DND-41 (cell line): Measurements from ENCODE around the gene NCOA5.

Experiments used
- ATAC-seq: fragments of 200-7000 bp; cut with Tn5 transposase; 3 replicates; pipeline ENCODE4 v1.9.1; 2021; ENCODE audit warnings: low read depth; ENCODE audit not compliant: insufficient read depth
- DNase-seq: peaks from one replicate; pipeline ENCODE4 v3.0.0-alpha.2; 2020
- H2AFZ ChIP-seq: 2 replicates; pipeline ENCODE4 v1.6.0; 2012; ENCODE audit warnings: low read depth, low read length
- H3K27ac ChIP-seq: 2 replicates; pipeline ENCODE4 v1.5.1; 2012; ENCODE audit warnings: low read length, inconsistent platforms
- H3K27me3 ChIP-seq: fragments of 200-600 bp; sonication (generic); 2 replicates; pipeline ENCODE4 v1.6.0; 2012; ENCODE audit warnings: low read length, mild to moderate bottlenecking, inconsistent platforms; ENCODE audit not compliant: insufficient read depth, poor library complexity
- H3K36me3 ChIP-seq: 2 replicates; pipeline ENCODE4 v1.5.1; 2012; ENCODE audit warnings: low read length, inconsistent platforms; ENCODE audit not compliant: insufficient read depth
- H3K4me1 ChIP-seq: 2 replicates; pipeline ENCODE4 v1.5.1; 2012; ENCODE audit warnings: mild to moderate bottlenecking, low read length; ENCODE audit not compliant: insufficient read depth
- H3K4me2 ChIP-seq: 2 replicates; pipeline ENCODE4 v1.6.0; 2012; ENCODE audit warnings: mild to moderate bottlenecking, moderate library complexity, low read length, inconsistent platforms; ENCODE audit not compliant: insufficient read depth
- H3K4me3 ChIP-seq, 2 experiments: fragments of 200-600 bp in 1 of 2; shearing (Covaris generic) in 1 of 2; 2 replicates each; pipeline ENCODE4 v1.5.1; 2012 to 2016; ENCODE audit warnings: inconsistent platforms in 2 of 2, low read length in 2 of 2, mild to moderate bottlenecking in 2 of 2, low read depth in 1 of 2, moderate library complexity in 1 of 2
- H3K79me2 ChIP-seq: 2 replicates; pipeline ENCODE4 v1.6.0; 2012; ENCODE audit warnings: low read length, inconsistent platforms; ENCODE audit not compliant: insufficient read depth
- H3K9ac ChIP-seq: 2 replicates; pipeline ENCODE4 v1.6.0; 2012; ENCODE audit warnings: low read depth, mild to moderate bottlenecking, inconsistent platforms, low read length, moderate library complexity
- H3K9me3 ChIP-seq: 2 replicates; pipeline ENCODE4 v1.5.1; 2012; ENCODE audit warnings: low read length, moderate library complexity, mild to moderate bottlenecking, inconsistent platforms; ENCODE audit not compliant: insufficient read depth, severe bottlenecking
- H4K20me1 ChIP-seq: 2 replicates; pipeline ENCODE4 v1.6.0; 2012; ENCODE audit warnings: low read length; ENCODE audit not compliant: insufficient read depth
- EZH2 ChIP-seq: IDR thresholded peaks from 3 replicates; pipeline ENCODE4 v1.6.1; 2012; ENCODE audit warnings: borderline replicate concordance, low read depth, mild to moderate bottlenecking, moderate library complexity, low read length, inconsistent platforms; ENCODE audit not compliant: severe bottlenecking
- TF ChIP-seq, protein P1 (sequence below): IDR thresholded peaks from 2 replicates; pipeline ENCODE4 v1.5.1; 2012; ENCODE audit warnings: borderline replicate concordance, low read length, moderate library complexity, mild to moderate bottlenecking; ENCODE audit not compliant: poor library complexity, severe bottlenecking; ENCODE audit errors: extremely low read depth

The NCOA5 gene

DNA sequence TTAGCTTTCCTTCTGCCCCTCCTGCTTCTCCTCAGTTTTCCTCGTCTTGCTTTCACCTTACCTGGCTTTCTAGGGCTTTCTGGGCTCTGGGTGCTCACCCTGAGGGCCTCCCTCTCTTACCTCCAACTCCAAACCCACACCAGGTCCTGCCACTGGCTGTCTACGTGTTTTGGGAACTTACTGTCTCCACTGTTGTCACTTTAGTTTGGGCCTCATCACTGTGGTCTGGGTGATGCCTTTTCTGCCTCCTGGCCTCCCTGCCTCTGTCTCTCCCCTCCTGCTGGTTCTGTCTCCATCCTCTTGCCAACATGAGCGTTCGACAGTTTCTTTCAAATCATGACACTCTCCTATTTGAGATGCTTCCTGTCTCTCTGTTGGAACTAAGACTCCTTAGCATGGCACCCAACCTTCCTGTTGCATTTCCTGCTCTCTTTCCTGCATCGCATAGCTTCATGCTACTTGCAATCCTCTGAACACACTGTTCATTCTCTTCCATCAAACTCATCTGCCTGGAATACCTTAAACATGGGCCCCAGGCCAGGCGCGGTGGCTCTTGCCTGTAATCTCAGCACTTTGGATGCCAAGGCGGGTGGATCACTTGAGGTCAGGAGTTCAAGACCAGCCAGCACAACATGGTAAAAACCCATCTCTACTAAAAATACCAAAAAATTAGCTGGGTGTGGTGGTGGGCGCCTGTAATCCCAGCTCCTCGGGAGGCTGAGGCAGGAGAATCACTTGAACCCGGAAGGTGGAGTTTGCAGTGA lies 33.9 kb upstream of the NCOA5 start:
- Histone ChIP-seq H2AFZ (no peak overlapping the region), H3K4me2 (no peak overlapping the region), H3K36me3 (no peaks in the 10 kb centered on the region), H3K4me3 (no peak overlapping the region), H3K4me1 (no peaks in the 10 kb centered on the region), H3K79me2 (no peaks in the 10 kb centered on the region), H3K9me3 (no peaks in the 10 kb centered on the region), H4K20me1 (peaks cover under 1% of the 10 kb centered on the region; the same call in 1 of the 2 replicates), H3K27ac (no peak overlapping the region), H3K27me3 (peaks cover 6% of the 10 kb centered on the region), H3K9ac (no peak overlapping the region)
- no peak for ATAC-seq
- TF ChIP-seq, protein P1, sequence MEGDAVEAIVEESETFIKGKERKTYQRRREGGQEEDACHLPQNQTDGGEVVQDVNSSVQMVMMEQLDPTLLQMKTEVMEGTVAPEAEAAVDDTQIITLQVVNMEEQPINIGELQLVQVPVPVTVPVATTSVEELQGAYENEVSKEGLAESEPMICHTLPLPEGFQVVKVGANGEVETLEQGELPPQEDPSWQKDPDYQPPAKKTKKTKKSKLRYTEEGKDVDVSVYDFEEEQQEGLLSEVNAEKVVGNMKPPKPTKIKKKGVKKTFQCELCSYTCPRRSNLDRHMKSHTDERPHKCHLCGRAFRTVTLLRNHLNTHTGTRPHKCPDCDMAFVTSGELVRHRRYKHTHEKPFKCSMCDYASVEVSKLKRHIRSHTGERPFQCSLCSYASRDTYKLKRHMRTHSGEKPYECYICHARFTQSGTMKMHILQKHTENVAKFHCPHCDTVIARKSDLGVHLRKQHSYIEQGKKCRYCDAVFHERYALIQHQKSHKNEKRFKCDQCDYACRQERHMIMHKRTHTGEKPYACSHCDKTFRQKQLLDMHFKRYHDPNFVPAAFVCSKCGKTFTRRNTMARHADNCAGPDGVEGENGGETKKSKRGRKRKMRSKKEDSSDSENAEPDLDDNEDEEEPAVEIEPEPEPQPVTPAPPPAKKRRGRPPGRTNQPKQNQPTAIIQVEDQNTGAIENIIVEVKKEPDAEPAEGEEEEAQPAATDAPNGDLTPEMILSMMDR = no peak
- no peak for TF ChIP-seq EZH2
- DNase-seq = no peak

DNA sequence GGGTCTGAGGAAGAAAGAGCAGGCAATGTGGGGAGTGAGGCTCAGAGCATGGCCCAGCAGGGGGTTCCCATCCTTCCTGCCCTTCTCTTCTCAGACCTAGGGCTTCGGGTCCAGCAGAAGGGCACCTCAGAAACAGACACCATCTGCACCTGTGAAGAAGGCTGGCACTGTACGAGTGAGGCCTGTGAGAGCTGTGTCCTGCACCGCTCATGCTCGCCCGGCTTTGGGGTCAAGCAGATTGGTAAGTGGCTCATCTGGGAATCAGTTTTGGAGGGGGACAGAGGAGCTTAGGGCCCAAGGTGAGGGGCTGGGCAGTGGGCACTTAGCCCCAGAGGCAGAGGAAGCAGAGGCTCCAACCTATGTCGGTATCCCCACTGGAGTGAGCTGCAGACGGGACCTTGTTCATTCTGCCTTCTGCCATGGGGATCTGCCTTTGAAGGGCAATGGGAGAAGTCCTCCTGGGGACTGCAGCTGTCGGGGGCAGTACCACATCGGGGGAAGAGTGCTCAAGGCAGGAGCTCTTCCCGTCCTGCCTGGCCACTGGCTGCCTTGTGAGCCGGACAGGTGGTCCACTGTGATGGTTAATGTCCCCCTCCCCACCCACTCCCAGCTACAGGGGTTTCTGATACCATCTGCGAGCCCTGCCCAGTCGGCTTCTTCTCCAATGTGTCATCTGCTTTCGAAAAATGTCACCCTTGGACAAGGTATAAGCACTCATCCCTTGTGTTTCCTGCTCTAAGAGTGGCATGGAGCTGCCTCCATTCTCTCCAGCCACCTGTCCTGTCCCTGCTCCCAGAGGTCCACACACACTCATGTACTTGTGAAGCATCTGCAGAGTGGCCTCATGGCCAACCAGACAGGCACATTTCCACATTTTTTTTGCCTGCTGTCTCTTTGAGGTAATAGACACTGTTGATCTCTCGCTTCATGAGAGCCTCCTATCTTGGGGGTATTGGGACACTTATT lies 33.0 kb upstream of the NCOA5 start:
- no peaks in the 10 kb centered on the region for H4K20me1 ChIP-seq
- DNase-seq (no peak), ATAC-seq (no peak)
- H3K36me3 ChIP-seq = no peaks in the 10 kb centered on the region
- H3K9me3 ChIP-seq = no peaks in the 10 kb centered on the region
- H3K79me2 ChIP-seq = no peaks in the 10 kb centered on the region
- no peak overlapping the region for H3K9ac ChIP-seq
- TF ChIP-seq, protein P1 = no peak
- TF ChIP-seq EZH2 = no peak
- no peaks in the 10 kb centered on the region for H3K4me1 ChIP-seq
- no peak overlapping the region for H3K4me3 ChIP-seq
- no peak overlapping the region for H3K27ac ChIP-seq
- no peak overlapping the region for H2AFZ ChIP-seq
- H3K4me2 ChIP-seq = no peak overlapping the region
- H3K27me3 ChIP-seq = peaks cover 6% of the 10 kb centered on the region

DNA sequence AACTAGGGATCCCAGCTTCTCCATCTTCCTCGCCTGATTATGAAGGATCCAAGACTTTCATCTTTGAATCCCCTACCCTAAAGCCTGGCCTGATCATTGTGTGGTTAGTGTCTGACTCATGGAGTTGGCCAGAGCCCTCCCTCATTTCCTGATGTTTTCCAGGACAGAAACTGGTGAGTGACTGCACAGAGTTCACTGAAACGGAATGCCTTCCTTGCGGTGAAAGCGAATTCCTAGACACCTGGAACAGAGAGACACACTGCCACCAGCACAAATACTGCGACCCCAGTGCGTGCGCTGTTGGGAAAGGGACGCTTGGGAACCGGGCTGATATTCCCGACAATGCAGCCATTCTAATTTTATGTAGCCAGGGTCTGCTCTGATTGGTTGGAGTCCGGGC lies 32.3 kb upstream of the NCOA5 start:
- no peaks in the 10 kb centered on the region for H4K20me1 ChIP-seq
- no peaks in the 10 kb centered on the region for H3K9me3 ChIP-seq
- peaks cover 6% of the 10 kb centered on the region for H3K27me3 ChIP-seq
- no peak overlapping the region for H3K4me3 ChIP-seq
- ATAC-seq = no peak
- no peak for DNase-seq
- H3K27ac ChIP-seq = no peak overlapping the region
- no peak overlapping the region for H2AFZ ChIP-seq
- no peak overlapping the region for H3K4me2 ChIP-seq
- H3K36me3 ChIP-seq = no peaks in the 10 kb centered on the region
- no peak overlapping the region for H3K9ac ChIP-seq
- TF ChIP-seq EZH2 = no peak
- TF ChIP-seq, protein P1 = no peak
- no peaks in the 10 kb centered on the region for H3K4me1 ChIP-seq
- no peaks in the 10 kb centered on the region for H3K79me2 ChIP-seq
